Activated effector memory CD4-positive, alpha-beta T cell treated with anti-CD3 and anti-CD28 coated beads, Interleukin-2, amount 50 U/mL, for 16 hours (primary cell): Measurements from ENCODE around the gene SNAPC4.
"Not testable (repeated sequence)": the region's sequence is repeated elsewhere in the genome, so short reads cannot be mapped to it uniquely, and the experiment has no call there.

Experiments used
- DNase-seq: peaks from one replicate; pipeline ENCODE4 v3.0.0-alpha.2; 2020

The SNAPC4 gene

DNA sequence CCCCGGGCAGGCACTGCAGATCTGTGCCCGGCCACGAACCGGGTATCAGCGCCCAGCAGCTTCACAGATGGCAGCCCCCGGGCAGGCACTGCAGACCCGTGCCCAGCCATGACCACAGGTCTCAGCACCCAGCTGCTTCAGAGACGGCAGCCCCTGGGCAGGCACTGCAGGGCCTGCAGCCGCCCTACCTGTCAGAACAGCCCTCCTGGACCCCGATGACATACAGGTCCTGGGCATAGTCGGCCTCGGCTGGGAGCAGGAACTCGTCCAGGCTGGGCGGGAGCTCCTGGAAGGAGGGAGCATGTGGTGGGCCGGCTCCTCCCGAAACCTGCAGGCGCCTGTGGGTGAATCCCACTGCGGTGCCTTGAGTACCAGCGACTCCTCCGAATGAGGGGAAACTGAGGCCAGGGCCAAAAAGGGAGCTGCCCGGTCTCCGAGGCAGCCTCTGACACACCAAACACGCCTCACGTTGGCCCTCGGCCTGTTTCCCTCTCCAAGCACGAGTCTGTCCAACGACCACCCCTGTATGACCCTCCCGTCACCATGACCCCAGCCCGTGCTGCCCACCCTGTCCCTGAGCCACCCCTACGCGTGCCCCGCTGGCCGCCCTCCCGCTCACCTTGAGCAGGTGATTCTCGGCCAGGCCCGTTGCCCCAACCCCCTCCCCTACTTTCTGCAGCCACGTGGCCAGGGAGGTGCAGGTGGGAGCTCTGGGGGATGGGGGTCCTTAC lies 34.0 kb upstream of the SNAPC4 start:
- DNase-seq, result no peak

DNA sequence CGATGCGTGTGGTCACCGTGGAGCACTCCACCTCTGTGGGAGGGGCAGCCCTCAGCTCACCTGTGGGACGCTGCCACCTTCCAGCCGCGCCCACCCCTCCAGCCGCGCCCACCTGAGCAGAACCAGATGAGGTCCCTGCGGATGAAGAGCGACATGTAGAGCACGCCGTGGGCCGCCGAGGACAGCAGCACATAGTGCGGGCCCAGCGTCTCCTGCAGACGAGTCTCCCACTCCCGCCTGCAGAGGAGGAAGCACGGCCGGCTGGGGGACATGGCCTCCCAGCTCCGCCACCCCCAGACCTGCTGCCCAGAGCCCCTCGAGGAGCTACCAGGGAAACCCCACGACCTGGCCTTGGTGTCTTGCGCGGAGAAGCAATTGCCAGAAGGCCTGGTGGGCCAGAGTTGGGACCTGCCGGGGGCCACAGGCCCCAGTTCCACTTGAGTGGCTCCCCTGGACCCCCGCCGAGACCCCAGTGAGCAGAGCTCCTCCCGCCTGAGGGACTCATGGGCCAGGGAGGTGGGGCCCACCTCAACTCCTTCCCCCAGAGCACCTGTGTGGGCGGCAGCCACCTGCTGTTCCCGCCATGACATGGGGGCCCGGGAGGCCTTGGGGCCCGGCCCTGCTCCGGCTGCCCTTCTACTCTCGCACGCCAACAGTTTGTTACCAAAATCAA lies 33.2 kb upstream of the SNAPC4 start:
- no peak for DNase-seq

DNA sequence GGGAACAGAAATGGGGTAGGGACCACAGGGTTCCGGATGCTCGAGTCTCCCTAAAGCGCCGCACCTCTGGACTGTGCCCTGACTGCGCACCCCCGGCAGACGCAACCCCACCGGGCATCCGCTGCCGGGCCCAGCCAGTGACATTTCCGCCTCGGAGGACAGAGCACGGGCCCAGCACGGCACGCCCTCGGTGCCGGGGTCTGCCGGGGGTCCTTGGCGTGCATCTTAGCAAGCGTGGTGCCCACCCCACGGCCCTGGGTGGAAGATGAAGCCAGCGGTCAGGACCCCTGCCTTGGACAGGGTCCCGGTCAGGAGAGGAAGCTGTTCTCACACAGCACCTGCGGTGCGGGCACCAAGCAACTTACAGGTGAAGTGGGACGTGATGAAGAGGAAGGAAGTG lies 32.6 kb upstream of the SNAPC4 start:
- DNase-seq, result no peak

DNA sequence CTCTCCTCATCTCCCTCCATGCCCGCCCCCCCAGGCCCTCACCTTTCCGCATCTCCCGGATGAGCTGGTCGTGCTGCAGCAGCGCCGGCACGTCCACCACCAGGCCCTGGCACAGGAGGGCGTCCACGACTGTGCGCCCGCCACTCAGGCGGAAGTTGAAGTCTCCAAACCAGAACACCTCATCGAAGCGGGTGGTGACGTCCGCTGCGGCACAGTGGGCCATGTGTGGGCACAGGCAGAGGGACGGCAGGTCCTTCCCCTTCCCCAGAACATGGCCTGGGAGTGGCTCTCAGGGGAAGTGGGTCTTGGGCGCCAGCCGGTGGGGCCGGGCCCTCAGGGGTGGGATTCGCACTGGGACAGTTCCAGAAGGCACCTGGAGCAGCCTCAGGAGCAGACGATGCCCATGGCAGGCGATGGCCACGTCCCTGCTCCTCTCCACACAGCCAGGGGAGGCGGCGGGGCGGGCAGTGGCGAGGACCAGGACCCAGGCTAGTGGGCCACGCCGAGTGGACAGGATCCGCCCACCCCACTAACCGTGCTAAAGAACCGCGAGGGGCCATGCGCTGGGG lies 31.9 kb upstream of the SNAPC4 start:
- no peak for DNase-seq

DNA sequence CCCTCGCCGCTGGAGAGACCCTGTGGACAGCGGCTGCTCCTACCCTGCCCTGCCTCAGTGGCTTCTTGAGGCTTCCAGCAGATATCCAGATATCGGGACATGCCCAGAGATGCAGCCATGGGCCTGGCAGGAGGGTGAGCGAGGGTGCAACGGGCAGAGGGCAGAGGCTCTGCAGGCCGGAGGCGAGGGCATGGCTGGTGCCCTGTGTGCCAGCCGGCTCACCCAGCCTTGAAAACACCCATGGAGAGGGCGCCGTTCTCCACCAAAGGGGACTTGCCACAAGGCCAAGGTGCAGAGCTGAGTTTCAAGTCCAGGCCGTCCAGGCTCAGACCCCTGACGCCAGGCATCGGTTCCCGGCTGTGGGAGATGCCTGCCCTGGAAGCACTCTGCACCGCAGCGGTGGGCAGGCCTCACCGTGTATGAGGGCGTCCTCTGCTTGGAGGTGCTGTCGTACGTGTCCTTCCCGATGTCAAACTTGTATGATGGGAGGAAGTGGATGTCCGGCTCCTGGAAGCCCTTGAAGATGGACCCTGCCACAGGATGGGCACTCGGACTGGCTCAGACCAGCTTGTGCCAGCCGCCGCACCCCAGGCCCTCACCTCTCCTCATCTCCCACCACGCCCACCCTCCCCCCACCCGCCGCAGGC lies 30.7 kb upstream of the SNAPC4 start:
- DNase-seq, result no peak

DNA sequence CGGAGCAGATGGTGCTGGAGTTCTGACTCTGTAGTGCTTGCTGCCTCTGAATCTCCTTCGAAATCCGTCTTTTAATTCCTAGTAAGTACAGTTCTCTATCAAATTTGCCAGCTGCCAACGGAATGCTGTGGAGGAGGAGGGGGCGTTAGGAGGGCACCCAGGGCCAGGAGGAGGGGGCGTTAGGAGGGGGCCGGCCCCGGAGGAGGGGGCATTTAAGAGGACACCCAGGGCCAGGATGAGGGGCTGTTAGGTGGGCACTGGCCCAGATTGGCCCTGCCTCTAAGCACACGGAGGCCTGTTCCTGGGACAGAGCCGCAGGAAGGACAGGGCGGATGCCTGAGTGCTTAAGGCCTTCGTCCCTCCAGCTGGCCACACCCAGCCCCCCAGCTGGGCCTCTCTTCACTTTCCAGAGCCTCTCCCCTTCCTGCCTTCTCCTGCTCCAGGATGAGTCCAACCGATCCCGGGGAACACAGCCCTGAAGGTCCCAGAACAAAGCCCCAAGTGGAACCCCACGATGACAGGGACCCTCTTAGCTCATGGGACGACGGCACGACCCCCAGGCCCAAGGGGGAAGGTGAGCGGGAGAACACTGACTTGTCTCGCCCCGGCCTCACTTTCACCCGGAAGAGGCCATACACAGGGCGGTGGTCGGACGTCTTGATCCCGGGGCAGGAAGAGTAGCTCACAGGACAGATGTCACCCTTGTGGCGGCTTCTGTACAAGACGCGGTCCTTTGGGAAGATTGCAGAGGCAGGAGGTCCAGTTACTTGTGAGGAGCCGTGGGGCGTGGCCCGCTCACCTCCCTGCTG lies 29.9 kb upstream of the SNAPC4 start:
- no peak for DNase-seq

DNA sequence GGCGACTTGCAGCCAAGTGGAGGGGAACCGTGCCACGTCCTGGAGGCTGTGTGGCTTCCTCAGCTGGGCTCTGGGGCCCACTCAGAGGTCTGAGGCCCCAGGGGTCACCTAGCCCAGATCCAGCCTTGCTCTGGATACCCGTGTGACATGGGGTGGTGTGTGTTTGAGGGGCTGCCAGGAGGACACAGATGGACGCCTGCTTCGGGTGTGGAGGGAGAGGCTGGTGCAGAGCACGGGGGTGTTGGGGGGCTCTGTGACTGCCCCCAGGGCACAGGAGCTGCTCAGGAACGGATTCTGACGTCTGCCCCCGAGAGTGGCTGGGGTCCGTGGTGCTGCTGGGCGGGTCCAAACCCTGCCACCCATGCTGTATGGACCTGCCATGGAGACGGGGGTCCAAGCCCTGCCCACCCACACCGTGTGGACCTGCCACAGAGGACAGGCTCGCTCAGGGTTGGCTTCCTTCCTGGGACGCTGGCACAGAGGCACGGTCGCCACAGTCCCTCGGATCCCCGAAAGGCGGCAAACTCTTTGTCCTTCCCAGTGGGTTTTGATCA lies 29.2 kb upstream of the SNAPC4 start:
- no peak for DNase-seq

DNA sequence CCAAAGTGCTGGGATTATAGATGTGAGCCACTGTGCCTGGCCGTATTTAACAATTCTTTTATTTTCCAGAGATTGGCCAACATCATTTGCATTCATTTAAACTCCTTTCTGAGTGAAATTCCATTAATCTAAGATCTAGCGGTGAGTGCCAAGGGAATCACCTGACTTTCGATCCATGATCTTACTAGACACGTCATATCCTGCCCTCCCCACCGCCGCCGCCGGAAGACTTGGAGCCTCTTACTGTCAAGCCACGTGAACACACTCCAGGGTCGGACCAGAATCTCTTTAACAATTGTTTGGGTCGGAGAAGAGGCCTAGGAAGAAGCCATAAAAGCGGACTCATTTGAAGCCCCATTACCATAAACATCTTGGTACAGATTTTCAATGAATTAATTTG lies 26.8 kb upstream of the SNAPC4 start:
- no peak for DNase-seq

DNA sequence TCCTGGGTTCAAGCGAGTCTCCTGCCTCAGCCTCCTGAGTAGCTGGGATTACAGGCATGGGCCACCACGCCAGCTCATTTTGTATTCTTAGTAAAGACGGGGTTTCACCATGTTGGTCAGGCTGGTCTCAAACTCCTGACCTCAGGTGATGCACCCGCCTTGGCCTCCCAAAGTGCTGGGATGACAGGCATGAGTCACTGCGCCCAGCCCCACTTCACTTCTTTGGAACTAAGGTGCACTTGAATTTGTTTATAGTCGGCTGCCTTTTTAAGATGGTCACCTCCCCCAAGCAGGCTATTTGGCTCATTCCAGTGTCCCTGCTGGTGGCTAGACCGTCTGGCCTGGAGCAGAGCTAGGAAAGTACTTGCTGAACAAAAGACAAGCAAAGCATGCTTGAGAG lies 25.4 kb upstream of the SNAPC4 start:
- not testable (repeated sequence) for DNase-seq

DNA sequence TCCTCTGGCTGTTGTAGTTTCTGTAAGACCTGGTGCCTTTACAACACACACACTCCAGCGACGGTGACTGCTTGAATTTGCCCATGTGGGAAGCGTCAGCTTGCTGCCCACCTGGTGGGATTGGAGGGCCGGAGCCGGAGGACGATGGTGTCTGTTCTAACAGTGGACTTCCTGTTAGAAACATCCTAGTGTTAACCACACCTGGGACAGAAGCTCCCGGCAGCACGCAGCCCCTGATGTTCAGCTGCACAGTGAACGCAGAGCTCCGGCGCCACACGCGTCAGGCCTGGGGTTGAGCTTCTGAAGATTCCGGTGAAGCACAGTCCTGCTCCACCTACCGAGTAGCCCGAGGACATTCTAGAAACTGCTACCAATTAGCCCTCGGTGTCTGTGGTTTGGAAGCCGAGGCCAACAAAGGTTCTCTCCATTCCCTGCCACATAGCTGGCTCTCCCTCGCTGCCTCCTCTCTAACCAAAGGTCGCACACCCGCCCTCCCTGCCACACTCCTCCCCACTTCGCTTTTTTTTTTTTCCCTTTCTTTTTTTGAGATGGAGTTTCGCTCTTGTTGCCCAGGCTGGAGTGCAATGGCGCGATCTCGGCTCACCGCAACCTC lies 24.9 kb upstream of the SNAPC4 start:
- no peak for DNase-seq

DNA sequence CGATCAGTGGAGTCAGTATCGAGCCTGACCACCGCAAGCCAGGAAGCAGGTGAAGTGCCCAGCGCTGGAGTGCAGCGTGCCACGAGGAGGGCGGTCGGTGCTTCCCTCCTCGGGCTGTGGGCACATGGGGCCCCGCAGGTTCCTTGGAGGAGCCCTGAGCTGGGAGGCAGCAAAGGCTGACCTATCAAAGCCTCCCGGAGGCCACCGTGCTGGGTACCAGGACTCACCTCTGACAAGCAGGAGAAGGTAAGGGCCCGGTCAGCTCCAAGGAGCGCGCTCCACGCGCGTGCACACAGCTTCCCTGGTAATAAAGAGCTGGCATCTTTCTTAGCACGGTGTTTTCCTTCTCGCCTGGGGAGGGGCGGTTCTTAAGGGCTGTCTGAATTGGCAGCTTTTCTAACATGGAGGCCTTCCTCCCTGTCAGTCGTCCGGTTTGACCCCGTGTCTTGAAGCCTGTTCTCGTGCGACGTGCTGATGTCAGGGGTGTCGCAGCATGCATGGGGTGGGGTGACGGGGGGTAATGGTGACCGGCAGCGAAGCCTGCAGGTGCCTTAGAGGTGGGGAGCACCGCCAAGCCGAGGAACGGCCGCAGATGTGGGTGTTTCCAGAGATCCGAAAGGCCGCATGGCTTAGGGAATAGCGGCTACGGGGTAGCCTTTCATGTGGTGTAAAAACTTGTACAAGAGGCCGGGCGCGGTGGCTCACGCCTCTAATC lies 23.6 kb upstream of the SNAPC4 start:
- no peak for DNase-seq

DNA sequence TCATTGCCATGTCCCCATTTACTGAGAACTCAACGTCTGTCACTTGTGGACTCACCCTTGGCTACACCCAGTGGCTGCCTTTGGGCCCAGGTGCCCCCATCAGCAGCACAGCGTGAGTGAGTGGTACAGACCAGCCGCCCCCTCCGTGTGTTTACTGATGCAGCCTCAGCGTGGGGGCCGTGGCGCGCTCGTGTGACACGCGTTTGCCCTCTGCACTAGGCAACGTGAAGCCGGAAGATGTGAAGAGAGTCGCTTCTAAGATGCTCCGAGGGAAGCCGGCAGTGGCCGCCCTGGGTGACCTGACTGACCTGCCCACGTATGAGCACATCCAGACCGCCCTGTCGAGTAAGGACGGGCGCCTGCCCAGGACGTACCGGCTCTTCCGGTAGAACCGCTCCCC lies 22.9 kb upstream of the SNAPC4 start:
- no peak for DNase-seq

DNA sequence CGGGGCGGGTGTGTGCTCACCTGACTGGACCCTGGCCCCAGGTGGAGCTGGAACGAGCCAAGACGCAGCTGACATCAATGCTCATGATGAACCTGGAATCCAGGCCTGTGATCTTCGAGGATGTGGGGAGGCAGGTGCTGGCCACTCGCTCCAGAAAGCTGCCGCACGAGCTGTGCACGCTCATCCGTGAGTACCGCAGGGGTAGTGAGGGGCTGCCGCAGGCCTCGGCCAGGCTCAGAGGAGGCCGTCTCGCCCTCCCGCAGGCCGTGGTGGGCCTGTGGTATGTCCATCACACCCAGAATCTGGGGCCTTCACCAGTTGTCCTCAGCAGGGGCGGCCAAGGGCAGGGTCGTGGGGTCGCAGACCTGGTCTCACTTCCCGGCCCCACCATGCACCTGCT lies 21.8 kb upstream of the SNAPC4 start:
- DNase-seq, result no peak

DNA sequence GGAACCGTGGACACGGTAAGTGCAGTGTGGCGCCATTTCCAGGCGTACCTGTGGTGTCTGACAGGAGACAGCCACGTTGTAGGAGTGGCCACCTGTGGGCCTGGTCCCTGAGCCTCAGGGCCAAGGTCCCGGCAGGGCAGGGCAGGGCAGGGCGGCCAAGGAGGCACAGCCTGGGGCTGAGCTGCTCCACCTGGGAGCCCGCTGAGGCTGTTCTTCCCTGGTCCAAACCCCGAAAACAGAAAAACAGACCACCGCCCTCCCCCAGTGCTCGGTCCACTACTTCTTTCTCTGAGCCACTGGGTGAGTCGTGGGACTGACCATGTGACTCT lies 19.1 kb upstream of the SNAPC4 start:
- DNase-seq, result no peak

DNA sequence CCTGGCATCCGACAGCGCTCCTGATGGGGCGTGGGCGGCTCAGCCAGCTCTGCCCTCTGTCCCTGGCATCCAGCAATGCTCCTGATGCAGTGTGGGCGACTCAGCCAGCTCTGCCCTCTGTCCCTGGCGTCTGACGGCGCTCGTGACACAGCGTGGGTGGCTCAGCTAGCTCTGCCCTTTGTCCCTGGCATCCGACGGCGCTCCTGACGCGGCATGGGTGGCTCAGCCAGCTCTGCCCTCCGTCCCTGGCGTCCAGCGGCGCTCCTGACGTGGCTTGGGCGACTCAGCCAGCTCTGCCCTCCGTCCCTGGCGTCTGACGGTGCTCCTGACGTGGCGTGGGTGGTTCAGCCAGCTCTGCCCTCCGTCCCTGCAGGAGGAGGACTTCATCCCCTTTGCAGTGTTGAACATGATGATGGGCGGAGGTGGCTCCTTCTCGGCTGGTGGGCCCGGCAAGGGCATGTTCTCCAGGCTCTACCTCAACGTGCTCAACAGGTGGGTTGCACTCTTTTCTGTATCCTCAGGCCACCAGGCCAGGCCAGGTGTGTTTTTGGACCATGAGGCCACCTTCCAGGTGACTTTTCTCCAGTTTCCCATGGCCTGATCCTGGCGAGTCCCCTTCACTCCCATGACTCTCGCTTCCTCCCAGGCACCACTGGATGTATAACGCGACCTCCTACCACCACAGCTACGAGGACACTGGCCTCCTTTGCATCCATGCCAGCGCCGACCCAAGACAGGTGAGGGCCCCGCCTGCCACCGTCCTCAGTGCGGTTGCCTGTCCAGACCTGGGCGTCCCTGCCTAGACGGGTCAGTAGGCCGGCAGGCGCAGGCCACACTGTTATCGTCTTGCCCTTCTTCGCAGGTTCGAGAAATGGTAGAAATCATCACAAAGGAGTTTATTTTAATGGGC lies 18.5 kb upstream of the SNAPC4 start:
- DNase-seq, result no peak

DNA sequence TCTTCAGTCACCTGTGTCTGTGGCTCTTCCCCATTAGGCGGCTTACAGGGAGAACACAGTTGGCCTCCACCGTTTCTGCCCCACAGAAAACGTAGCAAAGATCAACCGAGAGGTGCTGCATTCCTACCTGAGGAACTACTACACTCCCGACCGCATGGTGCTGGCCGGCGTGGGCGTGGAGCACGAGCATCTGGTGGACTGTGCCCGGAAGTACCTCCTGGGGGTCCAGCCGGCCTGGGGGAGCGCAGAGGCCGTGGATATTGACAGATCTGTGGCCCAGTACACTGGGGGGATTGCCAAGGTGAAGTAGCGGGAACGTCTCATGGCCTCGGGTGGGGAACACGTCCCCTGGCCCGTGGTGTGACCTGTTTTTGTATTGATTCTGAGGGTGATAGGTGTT lies 16.9 kb upstream of the SNAPC4 start:
- DNase-seq, result no peak

DNA sequence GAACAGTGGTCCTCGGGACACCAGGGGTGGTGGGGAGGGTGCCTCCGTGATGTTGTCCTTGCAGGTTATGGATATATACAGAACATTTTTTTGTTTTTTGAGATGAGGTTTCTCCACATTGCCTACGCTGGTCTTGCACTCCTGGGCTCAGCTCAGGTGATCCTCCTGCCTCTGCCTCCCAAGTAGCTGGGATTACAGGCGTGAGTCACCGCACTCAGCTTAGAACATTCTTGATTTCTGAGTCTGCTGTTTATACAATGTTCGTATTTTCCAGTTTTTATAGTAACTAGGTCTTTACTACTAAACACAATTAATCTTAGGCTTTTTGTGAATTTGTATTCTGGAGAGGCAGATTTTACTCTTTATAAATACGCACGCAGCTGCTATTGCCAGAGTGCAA lies 16.5 kb upstream of the SNAPC4 start:
- DNase-seq, result no peak

DNA sequence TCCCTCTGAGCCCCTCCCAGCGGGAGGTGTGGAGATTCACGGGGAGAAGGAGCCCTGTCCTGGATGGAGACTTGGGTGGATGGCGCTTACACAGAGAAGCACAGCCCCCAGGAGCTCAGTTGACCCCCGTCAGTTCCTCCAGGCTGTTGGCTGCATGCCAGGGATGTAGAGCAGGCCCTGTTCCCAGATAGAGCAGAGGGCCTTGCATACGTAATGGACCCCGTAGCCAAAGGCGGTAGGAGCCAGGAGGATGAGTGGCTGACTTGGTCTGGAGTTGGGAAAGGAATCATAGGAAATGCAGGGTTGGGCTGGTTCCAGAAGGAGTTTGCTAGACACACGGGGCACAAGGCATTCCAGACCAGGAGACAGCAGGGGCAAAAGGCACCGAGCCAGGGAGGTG lies 13.0 kb upstream of the SNAPC4 start:
- no peak for DNase-seq

DNA sequence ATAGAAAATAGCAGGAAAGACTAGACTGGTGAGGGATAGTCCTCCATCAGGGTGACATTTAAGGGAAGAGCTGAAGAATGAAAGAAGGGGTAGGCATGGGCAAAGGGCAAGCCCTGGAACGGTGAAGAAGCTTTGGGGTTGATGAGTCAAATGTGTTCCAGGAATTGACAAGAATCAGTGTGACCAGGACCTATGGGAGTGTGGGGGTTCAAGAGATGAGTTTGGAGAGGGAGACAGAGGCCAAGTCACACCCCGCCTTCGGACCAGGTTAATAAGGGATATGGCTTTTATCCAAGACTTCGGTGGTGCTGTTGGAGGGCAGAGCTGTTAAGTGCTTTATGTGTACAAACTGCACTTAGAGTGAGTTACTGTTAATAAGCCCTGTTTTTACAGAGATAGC lies 11.4 kb upstream of the SNAPC4 start:
- DNase-seq, result no peak

DNA sequence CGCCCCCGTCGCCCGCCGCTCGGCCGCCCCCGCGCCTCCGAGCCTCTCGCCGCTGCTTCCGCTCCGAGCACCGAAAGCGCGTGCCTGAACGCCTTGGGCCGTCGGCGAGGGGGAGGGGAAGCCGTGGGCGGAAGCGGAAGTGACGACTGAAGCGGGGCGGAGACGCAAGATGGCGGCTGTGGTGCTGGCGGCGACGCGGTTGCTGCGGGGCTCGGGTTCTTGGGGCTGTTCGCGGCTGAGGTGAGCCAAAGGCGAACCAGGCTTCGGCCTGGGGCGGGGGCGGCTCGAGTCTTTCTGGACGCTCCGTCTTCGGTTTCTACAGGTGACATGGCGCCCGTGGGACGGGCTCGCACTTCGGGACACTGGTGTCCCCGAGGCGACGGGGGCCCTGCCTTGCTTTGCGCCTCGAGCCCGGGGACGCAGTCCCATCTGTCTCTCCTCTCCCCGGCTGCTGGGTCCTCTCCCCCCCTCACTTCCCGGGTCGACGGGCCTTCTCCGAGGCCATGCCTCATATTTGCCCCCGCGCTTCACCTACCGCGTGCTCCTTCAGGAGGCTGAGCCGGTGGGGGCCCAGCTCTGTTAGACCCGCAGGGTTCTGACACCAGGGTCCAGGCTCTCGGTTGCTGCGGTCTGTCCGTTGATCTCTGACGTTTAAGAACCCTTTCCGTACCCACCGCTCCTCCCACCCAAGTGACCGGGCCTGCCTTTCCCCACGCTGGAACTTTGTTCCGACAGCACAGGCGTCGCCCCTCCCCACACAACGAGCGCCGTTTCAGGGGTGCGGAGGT lies 10.7 kb upstream of the SNAPC4 start, which contains the start of the genes ENTR1 and PMPCA:
TSS of gene ENTR1 (minus strand) at position 115 of the 788 bp plus-strand sequence. CDS start 217 bp downstream, outside the sequence.
TSS of gene PMPCA (plus strand) at position 159 of the 788 bp plus-strand sequence. CDS start at position 170, 11 bp downstream.
- peak; percentile 98 for DNase-seq
